C4-2B (cell line): Measurements from ENCODE around the gene PARVB.

Source experiments
- CTCF ChIP-seq: fragments of 450-650 bp; conservative IDR thresholded peaks from 2 replicates; pipeline ENCODE4 v1.5.1; 2017; ENCODE audit warnings: mild to moderate bottlenecking
- ZFX ChIP-seq: fragments of 450-650 bp; IDR thresholded peaks from 2 replicates; pipeline ENCODE4 v1.6.1; 2017

- TF ChIP-seq CTCF (no peak), ZFX (no peak)
Measured at GRCh38 chr22:44092636-44093220, 68.6 kb downstream of the PARVB start.
